Fibroblast of the aortic adventitia (primary cell): ENCODE results near the gene ADH7. TPM values are rescaled to one million over a fixed set of nuclear protein-coding genes. Genes with fewer than 3 reads are reported as not detected.

Experiments
- DNase-seq: peaks from one replicate; pipeline ENCODE4 v3.0.0-alpha.2; 2010; ENCODE audit warnings: low read depth
- H3K4me3 ChIP-seq: 2 replicates; pipeline ENCODE4 v1.5.1; 2011; ENCODE audit warnings: low read depth, mild to moderate bottlenecking, control low read depth, low read length, moderate library complexity
- total RNA-seq: library from RNA; depleted of rRNA; stranded (reverse); fragments of >200 nt; gene quantifications from 2 replicates; pipeline ENCODE4 v1.2.3, GENCODE V29; 2012; ENCODE audit warnings: low replicate concordance
- TF ChIP-seq, protein P1 (sequence below): IDR thresholded peaks from 2 replicates; pipeline ENCODE4 v1.5.1; 2011; ENCODE audit warnings: mild to moderate bottlenecking, low read length, control low read depth, inconsistent platforms; ENCODE audit not compliant: insufficient read depth

ADH7 gene
- total RNA-seq, 1 donor: 0.09 TPM

DNA sequence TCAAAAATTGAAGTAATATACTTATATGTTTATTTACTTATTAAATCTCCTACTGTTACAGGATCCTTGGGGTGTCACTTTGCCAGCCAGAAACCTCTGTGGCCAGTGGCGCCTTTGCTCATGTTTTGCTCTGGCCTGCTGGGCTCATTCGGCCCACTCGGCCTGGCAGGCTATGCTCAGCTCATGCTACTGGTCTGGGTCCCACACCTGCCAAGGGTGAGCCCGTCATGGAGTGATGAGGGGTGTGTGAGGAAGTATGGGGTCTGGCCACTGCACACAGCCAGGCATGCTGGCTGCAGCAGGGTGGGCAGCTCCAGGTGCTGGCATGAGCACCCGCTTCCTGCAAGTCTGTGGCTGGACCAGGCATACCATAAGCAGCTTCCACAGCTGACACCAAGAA lies 25.1 kb downstream of the ADH7 start:
- TF ChIP-seq, protein P1, sequence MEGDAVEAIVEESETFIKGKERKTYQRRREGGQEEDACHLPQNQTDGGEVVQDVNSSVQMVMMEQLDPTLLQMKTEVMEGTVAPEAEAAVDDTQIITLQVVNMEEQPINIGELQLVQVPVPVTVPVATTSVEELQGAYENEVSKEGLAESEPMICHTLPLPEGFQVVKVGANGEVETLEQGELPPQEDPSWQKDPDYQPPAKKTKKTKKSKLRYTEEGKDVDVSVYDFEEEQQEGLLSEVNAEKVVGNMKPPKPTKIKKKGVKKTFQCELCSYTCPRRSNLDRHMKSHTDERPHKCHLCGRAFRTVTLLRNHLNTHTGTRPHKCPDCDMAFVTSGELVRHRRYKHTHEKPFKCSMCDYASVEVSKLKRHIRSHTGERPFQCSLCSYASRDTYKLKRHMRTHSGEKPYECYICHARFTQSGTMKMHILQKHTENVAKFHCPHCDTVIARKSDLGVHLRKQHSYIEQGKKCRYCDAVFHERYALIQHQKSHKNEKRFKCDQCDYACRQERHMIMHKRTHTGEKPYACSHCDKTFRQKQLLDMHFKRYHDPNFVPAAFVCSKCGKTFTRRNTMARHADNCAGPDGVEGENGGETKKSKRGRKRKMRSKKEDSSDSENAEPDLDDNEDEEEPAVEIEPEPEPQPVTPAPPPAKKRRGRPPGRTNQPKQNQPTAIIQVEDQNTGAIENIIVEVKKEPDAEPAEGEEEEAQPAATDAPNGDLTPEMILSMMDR: no peak
- no peak for DNase-seq

DNA sequence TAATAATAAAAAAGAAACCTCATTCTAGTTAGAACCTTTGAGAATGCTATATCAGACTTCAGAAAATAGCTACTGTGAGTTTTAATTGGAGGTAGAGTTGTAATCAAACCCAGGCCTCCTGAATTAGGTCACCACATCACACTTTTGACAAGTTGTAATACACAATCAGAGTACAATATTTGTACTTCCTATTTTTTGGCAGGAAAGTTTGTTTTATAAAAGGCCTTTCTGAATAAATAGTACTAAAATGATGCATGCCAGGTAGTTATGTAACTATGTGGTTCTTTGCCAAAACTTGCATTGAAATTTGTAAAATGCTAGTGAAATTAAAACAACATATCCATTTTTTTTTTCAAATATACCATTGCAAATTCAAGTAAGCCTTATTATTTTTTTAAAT lies 26.8 kb downstream of the ADH7 start:
- TF ChIP-seq, protein P1: no peak
- peak; percentile 73 for DNase-seq
- H3K4me3 ChIP-seq: no peak overlapping the region

More for the DNA sequence above, 25.1 kb downstream of the ADH7 start:
- H3K4me3 ChIP-seq: no peak overlapping the region

DNA sequence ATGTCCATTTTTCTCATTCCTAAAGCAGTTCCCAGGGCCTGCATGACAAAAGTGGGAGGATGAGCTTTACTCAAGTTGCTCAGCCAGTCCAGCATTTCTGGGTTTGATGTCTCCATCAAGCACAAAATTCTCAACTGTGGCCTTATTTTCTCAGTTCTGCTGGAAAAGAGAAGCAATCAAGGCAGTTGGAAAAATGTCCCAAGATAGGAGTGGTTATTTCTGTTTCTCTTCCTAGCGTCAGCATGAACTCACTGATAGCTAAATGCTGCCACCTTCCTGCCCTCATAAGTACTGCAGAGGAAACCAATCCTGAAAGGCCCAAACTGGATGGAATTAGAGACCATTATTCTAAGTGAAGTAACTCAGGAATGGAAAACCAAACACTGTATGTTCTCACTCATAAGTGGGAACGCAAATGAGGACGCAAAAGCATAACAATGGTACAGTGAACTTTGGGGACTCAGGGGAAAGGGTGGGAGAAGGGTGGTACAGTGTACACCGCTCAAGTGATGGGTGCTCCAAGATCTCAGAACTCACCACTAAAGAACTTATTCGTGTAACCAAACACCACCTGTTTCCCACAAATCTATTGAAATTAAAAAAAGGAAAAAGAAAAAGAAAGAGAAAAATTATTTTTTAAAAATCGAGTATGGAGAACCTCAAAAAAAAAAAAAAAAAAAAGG lies 29.6 kb downstream of the ADH7 start:
- TF ChIP-seq, protein P1: peak; percentile 94
- no peak overlapping the region for H3K4me3 ChIP-seq
- peak; percentile 97 for DNase-seq

DNA sequence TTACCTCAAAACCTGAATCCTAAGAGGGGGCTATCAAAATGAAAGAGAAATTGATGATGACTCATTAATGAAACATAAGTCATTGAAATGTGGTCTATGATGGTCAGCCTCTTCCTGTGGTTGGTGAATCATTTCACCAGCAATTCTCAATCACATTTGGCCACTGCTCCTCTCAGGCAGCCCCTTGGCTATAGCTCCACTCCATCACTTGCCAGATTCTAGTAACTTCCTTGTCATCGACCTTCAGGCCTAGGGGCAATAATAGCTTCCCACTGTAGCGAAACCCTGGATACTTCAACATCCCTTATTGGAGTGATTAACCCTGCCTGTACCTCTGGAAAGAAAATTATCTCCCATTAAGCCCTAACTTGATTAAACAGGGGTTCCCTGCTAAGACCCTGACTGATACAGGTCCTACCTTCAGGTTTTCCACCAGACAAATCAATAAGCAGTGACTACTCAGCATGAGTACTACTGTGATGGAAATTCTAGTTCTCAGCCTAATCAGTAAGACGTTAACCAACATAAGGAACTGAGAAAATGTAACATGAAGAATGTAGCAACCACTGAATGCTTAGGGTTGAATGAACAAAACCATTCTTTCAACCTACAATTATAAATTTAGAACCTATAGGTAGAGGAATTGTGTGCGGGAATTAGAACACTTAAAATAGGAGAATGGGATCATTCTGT lies 30.4 kb downstream of the ADH7 start:
- H3K4me3 ChIP-seq: no peak overlapping the region
- DNase-seq: peak; percentile 98
- TF ChIP-seq, protein P1: no peak

DNA sequence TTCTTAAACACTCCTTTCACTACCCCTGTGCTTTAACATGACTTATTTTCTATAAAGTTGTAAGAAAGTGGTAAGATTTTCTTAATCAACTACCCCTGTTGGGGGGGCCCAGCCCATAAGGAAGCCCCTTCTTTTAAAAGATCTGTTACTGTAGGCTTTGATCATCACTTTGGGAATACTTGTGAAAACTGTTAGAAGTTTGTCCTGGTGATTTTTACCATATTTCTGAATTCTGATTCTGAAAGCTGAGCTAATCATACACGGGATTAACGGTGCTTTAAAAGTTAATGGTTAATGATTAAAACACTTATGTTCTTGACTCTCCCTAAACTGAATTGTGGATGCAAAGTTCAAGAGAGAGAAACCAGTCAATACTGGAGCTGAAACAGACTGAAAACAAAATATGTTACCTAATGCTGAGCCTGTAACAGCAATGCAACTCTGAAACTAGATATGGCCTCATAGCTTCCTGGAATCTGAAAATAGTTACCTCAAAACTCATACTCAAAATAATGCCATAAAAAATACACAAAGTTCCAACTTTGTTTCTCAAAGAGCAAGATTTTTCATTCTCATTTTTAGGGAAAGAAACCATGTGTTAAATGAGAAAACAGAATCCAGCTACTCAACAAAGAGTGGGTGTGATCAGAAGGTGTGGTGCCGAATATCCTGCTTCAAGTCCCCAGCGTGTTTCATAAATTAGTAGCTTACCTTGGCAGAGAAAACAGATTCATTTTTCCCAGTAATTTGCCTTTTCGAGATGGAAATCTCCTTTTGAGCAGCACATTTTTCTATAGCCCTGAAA lies 31.6 kb downstream of the ADH7 start:
- peak; percentile 93 for DNase-seq
- TF ChIP-seq, protein P1: no peak
- H3K4me3 ChIP-seq: no peak overlapping the region

DNA sequence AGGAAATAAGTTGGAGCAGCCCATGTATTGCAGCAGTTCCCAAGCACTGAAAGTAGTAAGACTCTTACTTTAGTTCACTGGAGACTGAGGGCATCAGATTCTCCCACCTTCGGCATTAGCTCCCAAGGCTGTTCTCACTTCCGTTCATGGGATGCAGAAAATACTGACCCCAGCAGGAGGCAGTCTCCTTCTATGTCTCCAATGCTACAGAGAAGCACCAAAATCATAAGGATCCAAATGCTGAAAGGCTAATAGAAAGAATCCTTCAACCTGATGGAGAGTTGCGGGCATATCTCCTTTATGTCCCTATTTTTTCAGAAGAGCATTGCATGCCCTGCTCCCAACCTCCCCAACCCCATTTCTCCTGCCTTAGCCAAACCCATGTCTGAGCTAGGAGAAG lies 32.4 kb downstream of the ADH7 start:
- TF ChIP-seq, protein P1: no peak
- DNase-seq: no peak
- H3K4me3 ChIP-seq: no peak overlapping the region
